Aorta (tissue), 5 donors: ENCODE results near the gene RIPOR1. TPM values are rescaled to one million over a fixed set of nuclear protein-coding genes. Genes with fewer than 3 reads are reported as not detected.
"Not testable (repeated sequence)": the region's sequence is repeated elsewhere in the genome, so short reads cannot be mapped to it uniquely, and the experiment has no call there.

ENCODE experiments used
- ATAC-seq: fragments of 200-7000 bp; cut with Tn5 transposase; one replicate; pipeline ENCODE4 v1.9.1; 2022; ENCODE audit warnings: moderate library complexity; ENCODE audit not compliant: low FRiP score
- DNase-seq, 2 donors: peaks; one replicate each; pipeline ENCODE4 v3.0.0-alpha.2; 2020
- H3K27ac ChIP-seq, 2 donors: one replicate each; pipeline ENCODE4 v1.5.1; 2013; ENCODE audit warnings: low read length in 2 of 2, mild to moderate bottlenecking in 2 of 2, moderate library complexity in 2 of 2, control low read depth in 1 of 2, inconsistent platforms in 1 of 2, low read depth in 1 of 2
- H3K27me3 ChIP-seq, 2 donors: one replicate each; pipeline ENCODE4 v1.6.1; 2013; ENCODE audit warnings: control low read depth in 1 of 2, low read length in 1 of 2, mild to moderate bottlenecking in 1 of 2, moderate library complexity in 1 of 2; ENCODE audit not compliant: insufficient read depth in 2 of 2, control insufficient read depth in 1 of 2
- H3K36me3 ChIP-seq, 2 donors: one replicate each; pipeline ENCODE4 v1.6.1; 2013; ENCODE audit warnings: control low read depth in 1 of 2, low read length in 1 of 2, mild to moderate bottlenecking in 1 of 2; ENCODE audit not compliant: insufficient read depth in 2 of 2, control insufficient read depth in 1 of 2
- H3K4me1 ChIP-seq, 2 donors: one replicate each; pipeline ENCODE4 v1.6.1; 2013; ENCODE audit warnings: low read length in 2 of 2, control low read depth in 1 of 2, mild to moderate bottlenecking in 1 of 2, moderate library complexity in 1 of 2; ENCODE audit not compliant: insufficient read depth in 2 of 2, control insufficient read depth in 1 of 2
- H3K4me3 ChIP-seq, 2 donors: one replicate each; pipeline ENCODE4 v1.5.1; 2013; ENCODE audit warnings: low read length in 2 of 2, control low read depth in 1 of 2, mild to moderate bottlenecking in 1 of 2
- H3K9me3 ChIP-seq: one replicate; pipeline ENCODE4 v1.6.1; 2013; ENCODE audit warnings: mild to moderate bottlenecking, low read length; ENCODE audit not compliant: control insufficient read depth
- WGBS, 2 donors: extraction: QIAGEN DNeasy Blood & Tissue Kit; methylation state at CpG; one replicate each; pipeline ENCODE4 v1.1.7; 2013; 5-methylcytosine and 5-hydroxymethylcytosine counted together
- intact Hi-C, 2 donors: fragments of 100-400 bp; cut with DNase I; formaldehyde crosslinking; loops; one replicate each; pipeline versions ENCODE4 v1.14.2 to v1.15.0; 2022
- polyA plus RNA-seq, 2 donors: library from polyadenylated mRNA; stranded (reverse); fragments of 200-250 nt; gene quantifications; one replicate each; pipeline ENCODE4 v1.2.3, GENCODE V29; 2013
- total RNA-seq, 2 donors: library from RNA; stranded (reverse); fragmentation: NEBNext Ultra II Directional; extraction: Animal tissue kit (Norgen Biotek cat#: 25700); gene quantifications; one replicate each; pipeline ENCODE4 v1.2.1, GENCODE V29; 2021
- donor health status: healthy with polysubstance abuse.
- donor health status: Bipolar disorder and iron deficiency.
- donor health status: DM: no; HTN: no; CAD: no.
- donor health status: DM: no; HTN: no; CAD: no.
- donor health status: DM: yes; HTN: yes; CAD: no.

The RIPOR1 gene
- total and polyA plus RNA-seq, 4 donors = 22.7 to 120 (median 85.5) TPM

DNA sequence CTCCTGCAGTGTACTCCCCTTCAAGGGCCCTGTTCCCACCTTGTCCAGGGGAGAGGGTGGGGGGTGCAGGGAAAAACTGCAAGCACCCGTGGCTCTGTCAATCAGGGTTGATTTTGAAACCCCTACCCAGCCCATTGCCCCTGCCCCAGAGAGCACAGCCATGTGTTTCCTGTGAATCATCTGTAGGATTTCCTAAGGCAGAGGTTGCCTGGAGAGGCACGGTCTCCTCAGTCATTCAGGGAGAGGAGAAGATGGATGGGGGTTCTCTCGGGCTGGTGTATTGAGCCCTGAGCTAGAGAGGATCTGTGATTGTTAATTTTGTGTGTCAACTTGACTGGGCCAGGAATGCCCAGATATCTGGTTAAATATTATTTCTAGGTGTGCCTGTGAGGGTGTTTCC lies 41.8 kb upstream of the RIPOR1 start:
- Histone ChIP-seq H3K4me3 (no peak overlapping the region), H3K4me1 (no peaks in the 10 kb centered on the region), H3K9me3 (no peaks in the 10 kb centered on the region), H3K27me3 (no peaks in the 10 kb centered on the region), H3K36me3 (no peaks in the 10 kb centered on the region), H3K27ac (no peak overlapping the region)
- ATAC-seq = no peak
- 73 to 85% methylated on average over 3 of the region's 3 CpGs for WGBS, 2 donors
- no peak for DNase-seq
- intact Hi-C loops = no loop called here

DNA sequence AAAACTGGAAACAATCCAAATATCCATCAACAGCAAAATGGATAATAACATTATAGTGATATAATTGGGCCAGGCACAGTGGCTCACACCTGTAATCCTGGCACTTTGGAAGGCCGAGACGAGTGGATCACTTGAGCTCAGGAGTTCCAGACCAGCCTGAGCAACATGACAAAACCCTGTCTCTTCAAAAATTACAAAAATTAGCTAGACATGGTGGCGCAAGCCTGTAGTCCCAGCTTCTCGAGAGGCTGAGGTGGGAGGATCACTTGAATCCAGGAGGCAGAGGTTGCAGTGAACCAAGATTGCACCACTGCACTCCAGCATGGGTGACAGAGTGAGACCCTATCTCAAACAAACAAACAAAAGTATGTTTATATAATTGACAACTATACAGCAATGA lies 41.1 kb upstream of the RIPOR1 start:
- H3K4me3 ChIP-seq, H3K27ac ChIP-seq, H3K36me3 ChIP-seq, intact Hi-C loops, DNase-seq, H3K9me3 ChIP-seq, H3K27me3 ChIP-seq, ATAC-seq, H3K4me1 ChIP-seq: not testable (repeated sequence)
- WGBS, 2 donors = 88 to 92% methylated on average over 4 of the region's 4 CpGs

DNA sequence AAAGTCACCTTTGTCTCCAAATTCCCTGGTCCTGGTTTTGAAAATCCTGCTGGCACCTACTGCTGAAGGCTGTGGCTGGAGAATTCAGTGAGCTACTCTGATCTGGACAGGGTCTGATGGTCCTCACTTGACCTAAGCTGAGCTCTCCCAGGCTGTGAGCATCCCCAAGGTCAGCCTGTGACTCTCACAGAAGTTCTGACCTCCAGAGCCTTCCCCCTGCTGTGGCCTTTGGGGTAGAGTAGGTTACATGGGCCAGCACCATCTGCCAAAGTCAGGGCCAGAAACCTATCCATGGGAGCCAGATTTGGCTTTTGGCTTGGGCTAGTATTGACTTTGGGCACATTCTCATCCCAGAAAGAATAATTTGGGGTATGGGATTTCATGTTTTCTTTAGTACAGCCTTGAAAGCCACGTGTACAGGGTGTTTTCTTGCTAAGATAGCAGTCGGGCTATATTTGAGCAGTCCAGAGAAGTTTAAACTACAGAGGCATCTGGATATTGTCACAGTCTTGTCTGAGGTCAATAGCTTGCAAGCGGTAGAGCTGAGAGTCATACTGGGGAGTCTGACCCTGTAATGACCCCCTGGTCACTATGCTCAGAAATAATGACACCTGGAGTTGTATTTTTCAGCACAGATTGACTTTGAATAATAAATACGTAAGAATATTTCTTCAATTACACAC lies 39.1 kb upstream of the RIPOR1 start:
- Histone ChIP-seq H3K27me3 (no peaks in the 10 kb centered on the region), H3K27ac (peak overlapping the region in 1 of 2 donors; percentile 14), H3K4me1 (no peaks in the 10 kb centered on the region), H3K36me3 (no peaks in the 10 kb centered on the region), H3K9me3 (no peaks in the 10 kb centered on the region), H3K4me3 (no peak overlapping the region)
- DNase-seq = no peak
- intact Hi-C loops = no loop called here
- peak; percentile 42 for ATAC-seq
- 14 to 23% methylated on average over 4 of the region's 4 CpGs for WGBS, 2 donors

DNA sequence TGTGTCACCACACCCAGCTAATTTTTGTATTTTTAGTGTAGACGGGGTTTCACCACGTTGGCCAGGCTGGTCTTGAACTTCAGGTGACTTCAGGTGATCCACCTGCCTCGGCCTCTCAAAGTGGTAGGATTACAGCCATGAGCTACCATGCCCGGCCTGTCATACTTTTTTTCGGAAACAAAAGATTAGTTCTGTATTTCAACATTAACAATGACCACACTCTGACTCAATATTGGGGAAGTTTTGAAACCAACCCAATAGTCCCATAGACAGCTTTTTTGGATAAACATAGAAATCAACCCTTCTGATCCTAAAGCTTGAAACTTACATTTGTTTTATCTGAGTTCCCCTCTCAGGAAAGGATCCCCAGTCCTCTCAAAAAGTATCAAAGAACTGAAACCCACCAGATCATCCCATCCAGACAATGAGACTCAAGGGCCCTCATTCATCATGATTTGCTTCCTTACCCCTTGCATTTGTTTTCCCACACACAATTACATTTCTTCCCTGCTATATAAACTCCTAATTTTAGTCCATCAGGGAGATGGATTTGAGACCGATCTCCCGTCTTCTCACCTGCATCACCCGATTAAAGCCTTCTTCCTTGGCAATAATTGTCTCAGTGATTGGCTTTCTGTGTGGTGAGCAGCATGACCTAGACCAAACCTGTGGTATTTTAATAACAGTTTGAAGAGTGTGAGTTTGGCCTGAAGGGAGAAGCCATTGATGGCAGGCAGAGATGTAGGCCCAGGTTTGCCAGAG lies 38.1 kb upstream of the RIPOR1 start:
- ATAC-seq (no peak), DNase-seq (no peak)
- WGBS, 2 donors = 86 to 87% methylated on average over 8 of the region's 8 CpGs
- Histone ChIP-seq H3K27me3 (no peaks in the 10 kb centered on the region), H3K27ac (no peak overlapping the region), H3K4me1 (no peaks in the 10 kb centered on the region), H3K9me3 (no peaks in the 10 kb centered on the region), H3K36me3 (no peaks in the 10 kb centered on the region), H3K4me3 (no peak overlapping the region)
- intact Hi-C loops = no loop called here

DNA sequence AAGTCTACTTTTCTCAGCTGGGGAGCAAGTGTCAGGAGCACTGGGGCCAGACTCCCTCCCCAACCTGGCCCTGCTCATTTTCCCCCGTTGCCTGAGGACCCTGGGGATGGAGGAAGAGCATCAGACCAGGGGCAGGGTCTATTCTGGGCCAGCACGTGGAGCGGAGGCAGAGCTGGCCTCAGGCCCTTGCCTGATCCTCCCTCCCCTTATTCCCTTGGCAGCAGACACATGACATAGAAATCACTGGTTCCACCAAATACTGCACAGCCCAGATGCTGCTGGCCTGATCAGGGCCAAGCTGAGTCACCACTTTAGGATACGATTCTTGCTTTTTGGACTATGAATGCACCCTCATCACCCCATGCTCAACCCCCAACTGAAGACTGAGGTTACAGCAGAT lies 29.5 kb upstream of the RIPOR1 start:
- H3K27ac ChIP-seq = no peak overlapping the region
- no peaks in the 10 kb centered on the region for H3K36me3 ChIP-seq
- 43 to 46% methylated on average over 4 of the region's 4 CpGs for WGBS, 2 donors
- H3K4me1 ChIP-seq = no peaks in the 10 kb centered on the region
- H3K27me3 ChIP-seq = no peaks in the 10 kb centered on the region
- DNase-seq (no peak), ATAC-seq (peak; percentile 80)
- H3K4me3 ChIP-seq = no peak overlapping the region
- H3K9me3 ChIP-seq = no peaks in the 10 kb centered on the region
- intact Hi-C loops = no loop called here

DNA sequence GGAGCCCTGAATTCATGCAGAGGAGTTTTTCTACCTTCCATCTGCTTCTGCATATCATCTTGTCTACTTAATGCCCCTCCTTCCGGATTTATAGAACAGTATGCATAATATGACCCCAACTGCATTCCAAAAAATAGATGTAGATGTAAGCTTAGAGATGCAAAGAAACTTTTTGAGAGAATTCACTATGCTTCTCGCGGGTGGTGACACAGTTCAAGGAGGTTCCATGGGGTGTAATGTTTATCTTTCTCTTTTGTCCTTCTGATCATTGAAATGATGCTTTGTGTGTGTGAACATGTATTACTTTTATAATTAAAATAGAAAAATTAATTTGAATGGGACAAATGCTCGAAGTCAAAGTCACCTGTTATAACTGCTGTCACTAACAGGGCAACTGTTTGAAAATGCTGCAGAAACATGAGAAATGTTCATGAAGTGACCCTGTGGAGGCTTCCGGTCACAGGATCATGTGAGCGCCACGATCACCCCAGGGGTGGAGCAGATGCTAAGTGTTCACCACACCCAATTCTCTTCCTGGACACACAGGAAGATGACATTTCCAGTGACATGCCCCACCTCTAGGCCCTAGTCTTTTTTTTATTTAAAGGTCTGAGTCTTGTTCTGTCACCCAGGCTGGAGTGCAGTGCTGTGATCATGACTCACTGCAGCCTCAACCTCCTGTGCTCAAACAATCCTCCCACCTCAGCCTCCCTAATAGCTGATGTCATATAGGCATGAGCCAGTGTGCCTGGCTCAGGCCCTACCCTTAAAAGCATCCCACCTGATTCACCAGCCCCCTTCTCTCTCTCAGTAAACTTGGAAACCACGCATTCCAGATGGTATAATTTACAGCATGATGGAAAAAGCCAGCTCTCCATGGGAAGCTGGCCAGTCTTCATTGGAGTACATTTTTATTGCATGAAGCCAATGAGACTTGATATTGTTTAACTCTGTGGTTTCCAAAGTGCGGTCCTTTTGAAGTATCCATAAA lies 24.3 kb upstream of the RIPOR1 start:
- no peaks in the 10 kb centered on the region for H3K27me3 ChIP-seq
- H3K27ac ChIP-seq = no peak overlapping the region
- H3K9me3 ChIP-seq = no peaks in the 10 kb centered on the region
- H3K4me1 ChIP-seq = no peaks in the 10 kb centered on the region
- intact Hi-C loops = no loop called here
- H3K4me3 ChIP-seq = no peak overlapping the region
- 81 to 82% methylated on average over 9 of the region's 9 CpGs for WGBS, 2 donors
- no peaks in the 10 kb centered on the region for H3K36me3 ChIP-seq
- DNase-seq = peak in 1 of 2 donors; percentile 77
- no peak for ATAC-seq

DNA sequence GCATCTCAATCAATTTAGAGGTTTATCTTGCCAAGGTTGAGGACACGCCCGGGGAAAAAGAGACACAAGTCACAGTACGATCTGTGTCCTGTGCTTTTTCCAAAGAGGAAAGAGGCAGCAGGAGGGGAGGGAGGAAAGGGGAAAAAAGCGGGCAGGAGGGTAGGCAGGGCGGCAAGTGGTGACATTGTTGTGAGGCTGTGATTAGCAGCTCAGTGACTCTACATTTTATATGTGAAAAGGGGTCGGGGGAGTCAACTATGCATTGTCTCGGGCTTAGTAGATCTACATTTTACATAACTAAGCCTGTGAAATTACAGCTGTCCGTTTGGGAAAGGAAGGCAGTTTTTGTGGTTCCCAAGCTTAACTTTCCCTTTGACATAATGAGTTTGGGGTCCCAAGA lies 22.2 kb upstream of the RIPOR1 start:
- no peaks in the 10 kb centered on the region for H3K4me1 ChIP-seq
- H3K4me3 ChIP-seq = no peak overlapping the region
- 64 to 67% methylated on average over 8 of the region's 8 CpGs for WGBS, 2 donors
- no peaks in the 10 kb centered on the region for H3K9me3 ChIP-seq
- intact Hi-C loops = no loop called here
- DNase-seq = no peak
- no peak overlapping the region for H3K27ac ChIP-seq
- ATAC-seq = no peak
- H3K27me3 ChIP-seq = no peaks in the 10 kb centered on the region
- no peaks in the 10 kb centered on the region for H3K36me3 ChIP-seq

DNA sequence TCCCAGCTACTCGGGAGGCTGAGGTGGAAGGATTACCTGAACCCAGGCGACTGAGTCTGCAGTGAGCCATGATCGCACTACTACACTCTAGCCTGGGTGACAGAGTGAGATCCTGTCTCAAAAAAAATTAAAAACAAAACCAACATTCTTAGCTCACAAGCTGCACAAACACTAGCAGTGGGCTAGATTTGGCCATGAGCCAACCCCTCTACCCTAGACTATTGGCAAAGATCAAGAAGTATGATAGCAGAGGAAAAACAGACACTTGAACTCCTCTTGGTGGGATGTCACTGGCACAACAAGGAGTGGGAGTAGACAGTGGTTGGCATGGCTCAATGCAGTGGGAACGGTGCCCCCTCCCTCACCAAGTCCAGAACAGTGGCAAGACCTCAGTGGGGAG lies 19.6 kb upstream of the RIPOR1 start:
- Histone ChIP-seq H3K4me3 (no peak overlapping the region), H3K9me3 (no peaks in the 10 kb centered on the region), H3K4me1 (no peaks in the 10 kb centered on the region), H3K27me3 (no peaks in the 10 kb centered on the region), H3K36me3 (no peaks in the 10 kb centered on the region), H3K27ac (no peak overlapping the region)
- intact Hi-C loops = no loop called here
- ATAC-seq (no peak), DNase-seq (no peak)
- WGBS, 2 donors = 79 to 81% methylated on average over 4 of the region's 4 CpGs
